ENCODE measurements around the gene MEGF11.

MEGF11 gene

GRCh38 chr15:66239514-66239913 lies 14.0 kb downstream of the MEGF11 start:
- TF ChIP-seq CTCF (IDR thresholded peaks at IDR 0.05) = no peak
- Mint-ChIP-seq H3K4me3 (no peak overlapping the region), H3K9me3 (no peaks in the 10 kb centered on the region), H3K4me1 (peaks cover 5% of the 10 kb centered on the region), H3K27ac (no peak overlapping the region), H3K36me3 (ENCODE audit: low read depth) (no peaks in the 10 kb centered on the region), H3K27me3 (ENCODE audit: low read depth, poor library complexity) (peaks cover 44% of the 10 kb centered on the region)
- no peak for DNase-seq

- Mint-ChIP-seq H3K27ac (no peak overlapping the region), H3K36me3 (ENCODE audit: low read depth) (no peaks in the 10 kb centered on the region), H3K4me3 (no peak overlapping the region), H3K4me1 (peaks cover 5% of the 10 kb centered on the region), H3K9me3 (no peaks in the 10 kb centered on the region), H3K27me3 (ENCODE audit: low read depth, poor library complexity) (peaks cover 48% of the 10 kb centered on the region)
- TF ChIP-seq CTCF (IDR thresholded peaks at IDR 0.05) = no peak
- DNase-seq = no peak
Measured at GRCh38 chr15:66238318-66238717, 15.2 kb downstream of the MEGF11 start.

GRCh38 chr15:66237513-66238235 lies 15.9 kb downstream of the MEGF11 start:
- Mint-ChIP-seq H3K27ac (no peak overlapping the region), H3K4me1 (peaks cover 5% of the 10 kb centered on the region), H3K36me3 (ENCODE audit: low read depth) (no peaks in the 10 kb centered on the region), H3K4me3 (no peak overlapping the region), H3K27me3 (ENCODE audit: low read depth, poor library complexity) (peaks cover 50% of the 10 kb centered on the region), H3K9me3 (no peaks in the 10 kb centered on the region)
- no peak for DNase-seq
- no peak for TF ChIP-seq CTCF (IDR thresholded peaks at IDR 0.05)

- Mint-ChIP-seq H3K27me3 (ENCODE audit: low read depth, poor library complexity) (peaks cover 48% of the 10 kb centered on the region), H3K4me1 (peaks cover 4% of the 10 kb centered on the region), H3K36me3 (ENCODE audit: low read depth) (no peaks in the 10 kb centered on the region), H3K27ac (no peak overlapping the region), H3K9me3 (no peaks in the 10 kb centered on the region), H3K4me3 (no peak overlapping the region)
- no peak for TF ChIP-seq CTCF (IDR thresholded peaks at IDR 0.05)
- DNase-seq = no peak
Measured at GRCh38 chr15:66236806-66237375, 16.7 kb downstream of the MEGF11 start.

- no peaks in the 10 kb centered on the region for H3K36me3 Mint-ChIP-seq (ENCODE audit: low read depth)
- no peak overlapping the region for H3K4me3 Mint-ChIP-seq
- H3K27ac Mint-ChIP-seq = no peak overlapping the region
- H3K4me1 Mint-ChIP-seq = no peaks in the 10 kb centered on the region
- H3K9me3 Mint-ChIP-seq = no peaks in the 10 kb centered on the region
- peaks cover 46% of the 10 kb centered on the region for H3K27me3 Mint-ChIP-seq (ENCODE audit: low read depth, poor library complexity)
- no peak for TF ChIP-seq CTCF (IDR thresholded peaks at IDR 0.05)
- DNase-seq = no peak
Measured at GRCh38 chr15:66235866-66236265, 17.7 kb downstream of the MEGF11 start.

GRCh38 chr15:66234798-66235197 lies 18.8 kb downstream of the MEGF11 start:
- DNase-seq = no peak
- Mint-ChIP-seq H3K36me3 (ENCODE audit: low read depth) (no peaks in the 10 kb centered on the region), H3K4me3 (no peak overlapping the region), H3K9me3 (no peaks in the 10 kb centered on the region), H3K4me1 (peaks cover 6% of the 10 kb centered on the region), H3K27ac (no peak overlapping the region), H3K27me3 (ENCODE audit: low read depth, poor library complexity) (peaks cover 42% of the 10 kb centered on the region)
- TF ChIP-seq CTCF (IDR thresholded peaks at IDR 0.05) = no peak

All from nephron progenitor cell (in vitro differentiated cells).